IPS-NIHi7 (cell line): ENCODE data around the gene CYTH4.

Source experiments
- DNase-seq: peaks from one replicate; pipeline ENCODE4 v3.0.0; 2012; ENCODE audit warnings: mixed read lengths; ENCODE audit errors: extremely low spot score

Gene CYTH4

GRCh38 chr22:37269936-37270678 lies 12.2 kb upstream of the CYTH4 start:
- no peak for DNase-seq

- DNase-seq = no peak
Measured at GRCh38 chr22:37270928-37271650, 11.2 kb upstream of the CYTH4 start.

GRCh38 chr22:37273126-37273845 lies 9.0 kb upstream of the CYTH4 start:
- no peak for DNase-seq

- no peak for DNase-seq
Measured at GRCh38 chr22:37273846-37274225, 8.5 kb upstream of the CYTH4 start.

GRCh38 chr22:37274380-37274862 lies 7.9 kb upstream of the CYTH4 start:
- DNase-seq = no peak

- no peak for DNase-seq
Measured at GRCh38 chr22:37275134-37275533, 7.2 kb upstream of the CYTH4 start.

GRCh38 chr22:37275622-37276021 lies 6.7 kb upstream of the CYTH4 start:
- no peak for DNase-seq

GRCh38 chr22:37276776-37277175 lies 5.5 kb upstream of the CYTH4 start:
- no peak for DNase-seq

GRCh38 chr22:37277384-37277783 lies 4.9 kb upstream of the CYTH4 start:
- DNase-seq = no peak

- no peak for DNase-seq
Measured at GRCh38 chr22:37278261-37278660, 4.0 kb upstream of the CYTH4 start.

- DNase-seq = no peak
Measured at GRCh38 chr22:37279331-37280181, 2.8 kb upstream of the CYTH4 start.

- DNase-seq = no peak
Measured at GRCh38 chr22:37280718-37281117, 1.6 kb upstream of the CYTH4 start.

- DNase-seq = no peak
Measured at GRCh38 chr22:37281195-37281594, 1.1 kb upstream of the CYTH4 start.

- DNase-seq = no peak
Measured at GRCh38 chr22:37281646-37282384, 493 bp upstream of the CYTH4 start.

- peak; percentile 70 for DNase-seq
Measured at GRCh38 chr22:37283393-37283937, 1.2 kb downstream of the CYTH4 start.

- no peak for DNase-seq
Measured at GRCh38 chr22:37284126-37284804, 2.0 kb downstream of the CYTH4 start.

- no peak for DNase-seq
Measured at GRCh38 chr22:37284805-37285355, 2.6 kb downstream of the CYTH4 start.

GRCh38 chr22:37285937-37286336 lies 3.6 kb downstream of the CYTH4 start:
- DNase-seq = no peak

- DNase-seq = no peak
Measured at GRCh38 chr22:37287550-37287951, 5.2 kb downstream of the CYTH4 start.

GRCh38 chr22:37288521-37288920 lies 6.2 kb downstream of the CYTH4 start:
- no peak for DNase-seq
